HUES6 (cell line): ENCODE measurements around the gene DZIP1L.

Source experiments
- H3K27ac ChIP-seq: 2 replicates; pipeline ENCODE4 v1.7.0; 2013; ENCODE audit warnings: low read depth, mild to moderate bottlenecking, low read length, inconsistent platforms
- H3K27me3 ChIP-seq: 2 replicates; pipeline ENCODE4 v1.6.1; 2013; ENCODE audit warnings: low read length; ENCODE audit not compliant: control insufficient read depth, insufficient read depth
- H3K36me3 ChIP-seq: 2 replicates; pipeline ENCODE4 v1.6.1; 2013; ENCODE audit warnings: low read length; ENCODE audit not compliant: control insufficient read depth, insufficient read depth
- H3K4me1 ChIP-seq: 2 replicates; pipeline ENCODE4 v1.6.1; 2013; ENCODE audit warnings: low read length; ENCODE audit not compliant: control insufficient read depth, insufficient read depth
- H3K4me3 ChIP-seq: 2 replicates; pipeline ENCODE4 v1.5.1; 2013; ENCODE audit warnings: low read depth, low read length
- H3K9ac ChIP-seq: one replicate; pipeline ENCODE4 v1.6.1; 2013; ENCODE audit warnings: mild to moderate bottlenecking, low read length
- H3K9me3 ChIP-seq: 2 replicates; pipeline ENCODE4 v1.6.1; 2013; ENCODE audit warnings: low read depth, low read length; ENCODE audit not compliant: control insufficient read depth, insufficient read depth

Gene DZIP1L

DNA sequence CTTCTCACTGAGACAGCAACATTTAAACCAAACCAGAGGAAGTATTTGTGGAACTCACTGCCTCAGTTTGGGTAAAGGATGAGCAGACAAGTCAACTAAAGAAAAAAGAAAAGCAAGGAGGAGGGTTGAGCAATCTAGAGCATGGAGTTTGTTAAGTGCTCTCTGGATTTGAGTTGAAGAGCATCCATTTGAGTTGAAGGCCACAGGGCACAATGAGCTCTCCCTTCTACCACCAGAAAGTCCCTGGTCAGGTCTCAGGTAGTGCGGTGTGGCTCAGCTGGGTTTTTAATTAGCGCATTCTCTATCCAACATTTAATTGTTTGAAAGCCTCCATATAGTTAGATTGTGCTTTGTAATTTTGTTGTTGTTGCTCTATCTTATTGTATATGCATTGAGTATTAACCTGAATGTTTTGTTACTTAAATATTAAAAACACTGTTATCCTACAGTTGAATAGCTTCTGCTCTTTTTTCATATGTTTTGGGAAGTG is 82.2 kb downstream of the DZIP1L start:
- Histone ChIP-seq H3K4me3 (no peak overlapping the region), H3K36me3 (no peaks in the 10 kb centered on the region), H3K27me3 (no peaks in the 10 kb centered on the region), H3K9ac (no peak overlapping the region), H3K4me1 (no peaks in the 10 kb centered on the region), H3K27ac (no peak overlapping the region), H3K9me3 (no peaks in the 10 kb centered on the region)

DNA sequence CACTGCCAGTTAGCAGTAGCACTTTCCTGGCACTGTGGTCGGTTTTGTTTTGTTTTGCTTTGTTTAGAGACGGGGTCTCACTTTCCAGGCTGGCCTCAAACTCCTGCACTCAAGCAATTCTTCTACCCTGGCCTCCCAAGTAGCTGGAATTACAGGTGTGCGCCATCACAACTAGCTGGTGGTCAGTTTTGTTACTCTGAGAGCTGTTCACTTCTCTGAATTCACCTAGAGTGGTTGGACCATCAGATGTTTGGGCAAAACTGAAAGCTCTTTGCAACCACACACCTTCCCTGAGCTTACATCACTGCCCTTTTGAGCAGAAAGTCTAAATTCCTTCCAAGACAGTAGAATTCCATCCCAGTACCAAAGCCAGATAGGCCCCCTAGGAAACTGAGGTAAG is 82.8 kb downstream of the DZIP1L start:
- Histone ChIP-seq H3K36me3 (no peaks in the 10 kb centered on the region), H3K27me3 (no peaks in the 10 kb centered on the region), H3K9me3 (no peaks in the 10 kb centered on the region), H3K4me3 (no peak overlapping the region), H3K9ac (no peak overlapping the region), H3K4me1 (no peaks in the 10 kb centered on the region), H3K27ac (no peak overlapping the region)

DNA sequence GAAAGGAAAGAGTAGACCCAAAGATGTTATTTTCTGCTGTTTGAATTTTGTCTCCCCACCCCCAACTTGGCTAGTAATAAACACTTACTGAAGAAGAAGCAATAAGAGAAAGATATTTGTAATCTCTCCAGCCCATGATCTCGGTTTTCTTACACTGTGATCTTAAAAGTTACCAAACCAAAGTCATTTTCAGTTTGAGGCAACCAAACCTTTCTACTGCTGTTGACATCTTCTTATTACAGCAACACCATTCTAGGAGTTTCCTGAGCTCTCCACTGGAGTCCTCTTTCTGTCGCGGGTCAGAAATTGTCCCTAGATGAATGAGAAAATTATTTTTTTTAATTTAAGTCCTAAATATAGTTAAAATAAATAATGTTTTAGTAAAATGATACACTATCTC is 83.9 kb downstream of the DZIP1L start:
- Histone ChIP-seq H3K4me3 (no peak overlapping the region), H3K4me1 (no peaks in the 10 kb centered on the region), H3K9me3 (no peaks in the 10 kb centered on the region), H3K27ac (no peak overlapping the region), H3K36me3 (no peaks in the 10 kb centered on the region), H3K27me3 (no peaks in the 10 kb centered on the region), H3K9ac (no peak overlapping the region)

GRCh38 chr3:138030734-138031280 is 84.6 kb downstream of the DZIP1L start:
- Histone ChIP-seq H3K27ac (no peak overlapping the region), H3K4me3 (no peak overlapping the region), H3K9me3 (no peaks in the 10 kb centered on the region), H3K9ac (no peak overlapping the region), H3K36me3 (no peaks in the 10 kb centered on the region), H3K4me1 (no peaks in the 10 kb centered on the region), H3K27me3 (no peaks in the 10 kb centered on the region)

DNA sequence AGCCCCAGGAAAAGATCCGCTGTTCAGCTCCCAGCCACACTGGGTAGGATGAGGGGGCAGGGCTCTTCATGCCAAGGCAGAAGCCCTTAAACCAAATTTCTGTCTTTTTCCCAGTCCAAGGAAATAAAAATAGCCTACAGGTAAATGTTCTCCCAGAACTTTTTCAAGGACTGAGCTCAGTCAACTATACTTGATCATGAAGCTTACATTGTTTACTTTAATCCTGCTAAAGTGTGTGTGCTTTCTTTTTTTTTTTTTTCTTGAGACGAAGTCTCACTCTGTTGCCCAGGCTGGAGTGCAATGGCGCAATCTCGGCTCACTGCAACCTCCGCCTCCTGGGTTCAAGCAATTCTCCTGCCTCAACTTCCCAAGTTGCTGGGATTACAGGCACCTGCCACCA is 87.6 kb downstream of the DZIP1L start:
- Histone ChIP-seq H3K27me3 (no peaks in the 10 kb centered on the region), H3K36me3 (no peaks in the 10 kb centered on the region), H3K9ac (no peak overlapping the region), H3K4me1 (no peaks in the 10 kb centered on the region), H3K9me3 (no peaks in the 10 kb centered on the region), H3K27ac (no peak overlapping the region), H3K4me3 (no peak overlapping the region)

GRCh38 chr3:138025553-138025952 is 89.9 kb downstream of the DZIP1L start:
- no peak overlapping the region for H3K9ac ChIP-seq
- no peaks in the 10 kb centered on the region for H3K36me3 ChIP-seq
- no peaks in the 10 kb centered on the region for H3K27me3 ChIP-seq
- no peaks in the 10 kb centered on the region for H3K4me1 ChIP-seq
- H3K27ac ChIP-seq, result no peak overlapping the region
- no peak overlapping the region for H3K4me3 ChIP-seq
- no peaks in the 10 kb centered on the region for H3K9me3 ChIP-seq

DNA sequence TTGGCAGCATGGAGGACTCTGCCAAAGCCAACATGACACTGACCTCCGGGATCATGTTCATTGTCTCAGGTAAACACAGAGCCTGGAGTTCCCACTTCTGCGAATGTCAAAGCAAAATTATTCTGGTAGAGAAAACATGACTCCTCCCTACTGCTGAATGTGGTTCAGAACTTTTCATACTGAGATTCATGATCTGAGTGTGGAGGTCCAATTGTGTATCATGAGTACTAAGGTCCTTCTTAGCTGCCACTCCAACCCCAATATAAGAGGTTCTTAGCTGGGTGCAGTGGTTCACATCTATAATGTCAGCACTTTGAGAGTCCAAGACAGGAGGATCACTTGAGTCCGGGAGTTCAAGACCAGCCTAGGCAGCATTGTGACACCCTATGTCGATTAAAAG is 91.7 kb downstream of the DZIP1L start:
- Histone ChIP-seq H3K9ac (no peak overlapping the region), H3K27me3 (no peaks in the 10 kb centered on the region)

DNA sequence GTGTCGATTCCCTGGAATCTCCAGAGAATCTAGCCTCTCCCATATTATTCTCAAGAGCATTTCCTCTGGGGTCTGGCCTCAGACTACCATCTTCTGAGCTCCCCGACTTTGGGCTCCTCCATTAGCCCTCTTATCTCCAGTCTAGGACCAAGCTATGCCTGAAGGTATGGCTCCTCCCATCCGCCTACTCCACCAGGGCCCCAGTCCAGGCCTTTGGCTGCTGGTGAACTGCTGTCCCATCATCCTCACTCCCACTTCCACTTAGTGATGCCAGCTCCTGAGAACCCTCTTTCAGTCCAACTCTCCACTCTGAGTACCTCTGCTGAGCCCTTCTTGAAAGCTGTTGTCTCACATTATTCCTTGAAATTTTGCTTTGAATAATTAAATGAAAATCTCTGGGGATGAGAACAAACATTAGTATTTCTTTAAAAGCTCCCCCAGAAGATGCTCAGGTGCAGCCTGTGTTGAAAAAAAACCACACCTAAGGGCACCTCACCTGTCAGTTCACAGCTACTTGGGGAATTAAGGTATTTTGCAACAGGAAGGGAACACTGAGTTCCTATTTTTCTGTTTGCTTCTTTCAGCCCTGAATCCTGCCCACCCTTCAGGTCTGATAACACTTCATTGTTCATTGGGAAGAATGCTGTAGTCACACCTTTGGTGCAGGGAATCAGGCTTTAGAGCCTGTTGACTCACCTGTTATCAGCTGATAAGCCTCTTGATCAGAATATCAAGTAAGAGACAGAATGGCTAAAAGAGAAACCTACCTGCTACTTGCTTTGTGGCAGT is 95.9 kb downstream of the DZIP1L start:
- Histone ChIP-seq H3K27me3 (no peaks in the 10 kb centered on the region), H3K9ac (no peak overlapping the region), H3K27ac (no peak overlapping the region), H3K36me3 (no peaks in the 10 kb centered on the region), H3K9me3 (peaks cover 4% of the 10 kb centered on the region; the same call in 1 of the 2 replicates), H3K4me3 (no peak overlapping the region), H3K4me1 (no peaks in the 10 kb centered on the region)

More for the DNA sequence above, 91.7 kb downstream of the DZIP1L start:
- Histone ChIP-seq H3K9me3 (no peaks in the 10 kb centered on the region), H3K27ac (no peak overlapping the region), H3K4me3 (no peak overlapping the region), H3K4me1 (no peaks in the 10 kb centered on the region), H3K36me3 (no peaks in the 10 kb centered on the region)

- H3K27ac ChIP-seq, result no peak overlapping the region
- no peaks in the 10 kb centered on the region for H3K27me3 ChIP-seq
- H3K4me1 ChIP-seq, result no peaks in the 10 kb centered on the region
- peaks cover 7% of the 10 kb centered on the region; the same call in 1 of the 2 replicates for H3K9me3 ChIP-seq
- H3K36me3 ChIP-seq, result no peaks in the 10 kb centered on the region
- H3K4me3 ChIP-seq, result no peak overlapping the region
- no peak overlapping the region for H3K9ac ChIP-seq
Measured at GRCh38 chr3:138016065-138016464, 99.3 kb downstream of the DZIP1L start.

GRCh38 chr3:138012526-138012925 is 102.9 kb downstream of the DZIP1L start:
- no peak overlapping the region for H3K27ac ChIP-seq
- H3K9me3 ChIP-seq, result peaks cover 3% of the 10 kb centered on the region; the same call in 1 of the 2 replicates
- H3K9ac ChIP-seq, result no peak overlapping the region
- no peaks in the 10 kb centered on the region for H3K4me1 ChIP-seq
- H3K36me3 ChIP-seq, result no peaks in the 10 kb centered on the region
- no peak overlapping the region for H3K4me3 ChIP-seq
- H3K27me3 ChIP-seq, result no peaks in the 10 kb centered on the region
